K562 (cell line): ENCODE measurements around the gene M6PR. TPM values are rescaled to one million over a fixed set of nuclear protein-coding genes. Genes with fewer than 3 reads are reported as not detected.

Source experiments
- ATAC-seq: fragments of 200-7000 bp; cut with Tn5 transposase; 3 replicates; pipeline ENCODE4 v1.9.1; 2020; ENCODE audit warnings: moderate library complexity
- BruUV-seq: library from RNA; stranded (reverse); fragments of 400-500 nt; replicated peaks from 2 replicates; lab custom pipeline; 2021; lab: Mats Ljungman, UMichigan
- CTCF ChIA-PET: fragments of 300-600 bp; formaldehyde crosslinking; extraction: SDS; loops from one replicate; lab custom pipeline; 2021; ENCODE audit warnings: low intra/inter-chr PET ratio; lab: Yijun Ruan, JAX
- POLR2A ChIA-PET: fragments of 300-600, 350-650 bp; sonication (Branson Sonifier 250); formaldehyde crosslinking; extraction: SDS; loops from one replicate; lab custom pipeline; 2021; ENCODE audit warnings: antibody characterized with exemption, inconsistent platforms; lab: Yijun Ruan, JAX
- DNase-seq, 4 experiments: peaks; one replicate each; pipeline versions ENCODE4 v3.0.0 to v3.0.0-alpha.2; 2011 to 2018; ENCODE audit warnings: low spot score in 3 of 4, mixed read lengths in 3 of 4; ENCODE audit errors: extremely low read depth in 1 of 4
- FAIRE-seq: peaks from 2 replicates; lab custom pipeline; 2011; peaks lifted over from hg19 to GRCh38; lab: Jason Lieb, UNC
- H2AFZ ChIP-seq: 2 replicates; pipeline ENCODE4 v1.6.0; 2011; ENCODE audit warnings: low read depth, low read length, control low read depth, inconsistent platforms
- H3K27ac ChIP-seq: fragments of 200-600 bp; 3 replicates; pipeline ENCODE4 v1.8.0; 2011; ENCODE audit warnings: low read depth, mild to moderate bottlenecking, control low read depth, inconsistent platforms, low read length, moderate library complexity, mixed read lengths; ENCODE audit errors: extremely low read depth
- H3K27me3 ChIP-seq, 2 experiments: fragments of 300-600 bp in 1 of 2; 2 replicates in 1 of 2; 3 replicates in 1 of 2; pipeline versions ENCODE4 v1.6.0 to v1.8.0; 2011; ENCODE audit warnings: inconsistent platforms in 2 of 2, low read length in 2 of 2, mild to moderate bottlenecking in 1 of 2, mixed read lengths in 1 of 2, moderate library complexity in 1 of 2; ENCODE audit not compliant: control insufficient read depth in 2 of 2, insufficient read depth in 2 of 2
- H3K36me3 ChIP-seq: fragments of 300-600 bp; 3 replicates; pipeline ENCODE4 v1.8.0; 2011; ENCODE audit warnings: mild to moderate bottlenecking, low read length, inconsistent platforms; ENCODE audit not compliant: control insufficient read depth, insufficient read depth
- H3K4me1 ChIP-seq, 2 experiments: fragments of 200-600 bp in 1 of 2; replicated peaks in 1 of 2; 2 replicates in 1 of 2; 3 replicates in 1 of 2; pipeline versions ENCODE4 v1.5.1 to v1.8.0; 2011; ENCODE audit warnings: inconsistent platforms in 2 of 2, low read length in 2 of 2, mild to moderate bottlenecking in 1 of 2, mixed read lengths in 1 of 2, moderate library complexity in 1 of 2; ENCODE audit not compliant: control insufficient read depth in 2 of 2, insufficient read depth in 2 of 2
- H3K4me2 ChIP-seq: 2 replicates; pipeline ENCODE4 v1.6.1; 2011; ENCODE audit warnings: low read length, control low read depth, inconsistent platforms, mixed read lengths; ENCODE audit not compliant: insufficient read depth
- H3K4me3 ChIP-seq: fragments of 200-600 bp; sonication (generic), shearing (Covaris generic); 2 replicates; pipeline ENCODE4 v1.5.1; 2016; ENCODE audit warnings: control low read depth, inconsistent platforms
- H3K79me2 ChIP-seq: fragments of 200-600 bp; 3 replicates; pipeline ENCODE4 v1.8.0; 2011; ENCODE audit warnings: low read length, inconsistent platforms; ENCODE audit not compliant: control insufficient read depth, insufficient read depth
- H3K9ac ChIP-seq, 2 experiments: 2 replicates each; pipeline versions ENCODE4 v1.6.0 to v1.6.1; 2011; ENCODE audit warnings: low read depth in 2 of 2, low read length in 2 of 2, control low read depth in 1 of 2, inconsistent platforms in 1 of 2, mild to moderate bottlenecking in 1 of 2, mixed read lengths in 1 of 2; ENCODE audit not compliant: insufficient read depth in 1 of 2
- H3K9me1 ChIP-seq: one replicate; pipeline ENCODE4 v1.6.0; 2011; ENCODE audit warnings: inconsistent platforms, mild to moderate bottlenecking, low read length, moderate library complexity; ENCODE audit not compliant: control insufficient read depth, insufficient read depth
- H3K9me3 ChIP-seq: replicated peaks from 2 replicates; pipeline ENCODE4 v1.5.1; 2011; ENCODE audit warnings: low read depth, low read length, inconsistent platforms; ENCODE audit not compliant: control insufficient read depth, insufficient read depth
- H4K20me1 ChIP-seq: replicated peaks from 2 replicates; pipeline ENCODE4 v1.6.1; 2011; ENCODE audit warnings: low read length, inconsistent platforms, mixed read lengths; ENCODE audit not compliant: control insufficient read depth, insufficient read depth
- CBX2 ChIP-seq: fragments of 200-600 bp; sonication (generic); IDR thresholded peaks from one replicate; pipeline ENCODE4 v1.6.1; 2012; ENCODE audit warnings: mild to moderate bottlenecking, low read length, inconsistent platforms; ENCODE audit not compliant: insufficient read depth, poor library complexity, severe bottlenecking
- CBX5 ChIP-seq: IDR thresholded peaks from 2 replicates; pipeline ENCODE4 v1.6.1; 2014; ENCODE audit warnings: low read depth, borderline replicate concordance
- CC2D1A ChIP-seq: fragments of 450-650 bp; IDR thresholded peaks from 2 replicates; pipeline ENCODE4 v1.6.1; 2017; ENCODE audit warnings: mild to moderate bottlenecking
- ETV6 ChIP-seq, 3 experiments: fragments of 150-350 bp in 1 of 3; sonication (generic) in 1 of 3; formaldehyde crosslinking in 1 of 3; IDR thresholded peaks; 2 replicates each; pipeline versions ENCODE4 v1.6.1 to v1.8.0; 2014 to 2022; ENCODE audit warnings: borderline replicate concordance in 2 of 3, low read depth in 2 of 3, antibody characterized with exemption in 1 of 3, low read length in 1 of 3, mild to moderate bottlenecking in 1 of 3, missing genetic modification reagents in 1 of 3
- HDGF ChIP-seq: fragments of 450-650 bp; IDR thresholded peaks from 2 replicates; pipeline ENCODE4 v1.6.1; 2016
- KLF13 ChIP-seq: fragments of 450-650 bp; IDR thresholded peaks from 2 replicates; pipeline ENCODE4 v1.6.1; 2016; ENCODE audit warnings: missing genetic modification characterization, low read depth, mild to moderate bottlenecking, missing compliant biosample characterization, moderate library complexity, borderline replicate concordance
- MAFG ChIP-seq: fragments of 450-650 bp; conservative IDR thresholded peaks from 2 replicates; pipeline ENCODE4 v1.6.1; 2016; ENCODE audit warnings: missing genetic modification characterization, missing compliant biosample characterization
- MLX ChIP-seq, 2 experiments: fragments of 450-650 bp in 1 of 2; sonication (generic) in 1 of 2; formaldehyde crosslinking; conservative IDR thresholded peaks; 2 replicates each; pipeline versions ENCODE4 v1.4.0 to v1.8.1; 2020 to 2022; ENCODE audit warnings: mild to moderate bottlenecking in 1 of 2, missing genetic modification reagents in 1 of 2
- MYNN ChIP-seq, 2 experiments: sonication (generic); formaldehyde crosslinking in 1 of 2; IDR thresholded peaks; 2 replicates each; pipeline versions ENCODE4 v1.5.0 to v1.6.1; 2016 to 2020; ENCODE audit warnings: antibody characterized with exemption in 1 of 2, missing genetic modification reagents in 1 of 2
- RNF2 ChIP-seq: sonication (generic); IDR thresholded peaks from 2 replicates; pipeline ENCODE4 v1.6.1; 2016
- SAFB2 ChIP-seq: fragments of 200-400 bp; formaldehyde crosslinking; IDR thresholded peaks from 2 replicates; pipeline ENCODE4 v1.6.1; 2018; ENCODE audit warnings: borderline replicate concordance, low read length, low read depth, moderate library complexity; ENCODE audit not compliant: severe bottlenecking
- SMARCB1 ChIP-seq: IDR thresholded peaks from 2 replicates; pipeline ENCODE4 v1.6.1; 2011; ENCODE audit warnings: improper control_type of control experiment, low read depth; ENCODE audit not compliant: insufficient read length
- WHSC1 ChIP-seq: IDR thresholded peaks from one replicate; pipeline ENCODE4 v1.6.1; 2012; ENCODE audit warnings: low read length, control low read depth, inconsistent platforms
- ZBTB33 ChIP-seq: sonication (generic); formaldehyde crosslinking; IDR thresholded peaks from 2 replicates; pipeline ENCODE4 v1.8.1; 2023; ENCODE audit warnings: mild to moderate bottlenecking, missing genetic modification reagents
- ZNF146 ChIP-seq: IDR thresholded peaks from one replicate; pipeline ENCODE4 v1.6.1; 2018; ENCODE audit warnings: missing compliant biosample characterization; ENCODE audit not compliant: unreplicated experiment
- ZNF3 ChIP-seq: fragments of 250-450 bp; sonication (Bioruptor Pico); IDR thresholded peaks from 2 replicates; pipeline ENCODE4 v1.5.0; 2021; ENCODE audit warnings: mild to moderate bottlenecking, moderate library complexity
- ZNF41 ChIP-seq: fragments of 250-450 bp; sonication (Bioruptor Pico); conservative IDR thresholded peaks from 2 replicates; pipeline ENCODE4 v1.4.0; 2020; ENCODE audit warnings: mild to moderate bottlenecking
- ZNF778 ChIP-seq: fragments of 450-650 bp; formaldehyde crosslinking; IDR thresholded peaks from 2 replicates; pipeline ENCODE4 v1.4.0; 2020; ENCODE audit warnings: mild to moderate bottlenecking, moderate library complexity
- WGBS: fragments of 100-300 bp; shearing (Covaris generic); methylation state at CpG from one replicate; pipeline ENCODE4 v1.1.6; 2016; ENCODE audit warnings: low coverage, mixed read lengths; ENCODE audit not compliant: insufficient coverage; ENCODE audit errors: missing lambda C conversion rate; 5-methylcytosine and 5-hydroxymethylcytosine counted together
- in situ Hi-C: fragments of 300-500 bp; cut with MboI; formaldehyde crosslinking; loops from 4 replicates; pipeline ENCODE4 v1.15.0; 2018; ENCODE audit warnings: inconsistent platforms, mixed read lengths
- intact Hi-C: fragments of 100-400 bp; cut with micrococcal nuclease; formaldehyde crosslinking; loops from 2 replicates; pipeline ENCODE4 v1.14.2; 2022
- polyA plus RNA-seq, 8 experiments: library from polyadenylated mRNA; depleted of rRNA in 4 of 8; stranded (reverse) in 5 of 8; unstranded in 3 of 8; fragments of >200 nt; fragmentation: Nextera tagmentation in 2 of 8; fragmentation: Illumina TruSeq in 1 of 8; extraction: Ambion mirVana in 2 of 8; extraction: Trizol in 1 of 8; gene quantifications; 2 replicates each; pipeline versions ENCODE4 v1.2.1 to v1.2.3, GENCODE V29; 2011 to 2014; ENCODE audit warnings: inconsistent platforms in 1 of 8, missing spikeins in 1 of 8
- total RNA-seq, 7 experiments: library from RNA; depleted of rRNA in 6 of 7; stranded (reverse); fragments of >200 nt in 6 of 7; fragmentation: Illumina TruSeq in 2 of 7; extraction: Trizol in 2 of 7; gene quantifications; 2 replicates each; pipeline versions ENCODE4 v1.2.1 to v1.2.3, GENCODE V29; 2011 to 2021; ENCODE audit warnings: low replicate concordance in 1 of 7
- TF ChIP-seq, protein P1 (sequence below): sonication (generic); formaldehyde crosslinking; IDR thresholded peaks from 2 replicates; pipeline ENCODE4 v1.8.0; 2022; ENCODE audit warnings: missing genetic modification reagents, mild to moderate bottlenecking, borderline replicate concordance
- TF ChIP-seq, protein P2 (sequence below): sonication (generic); formaldehyde crosslinking; IDR thresholded peaks from 2 replicates; pipeline ENCODE4 v1.8.1; 2022; ENCODE audit warnings: missing genetic modification reagents

Gene M6PR
- total and polyA plus RNA-seq, 9 of the 15 experiments (the other 6 are each of a cell fraction or from before 2014, with no cell fraction given) = 78.6 to 159 (median 112) TPM

DNA sequence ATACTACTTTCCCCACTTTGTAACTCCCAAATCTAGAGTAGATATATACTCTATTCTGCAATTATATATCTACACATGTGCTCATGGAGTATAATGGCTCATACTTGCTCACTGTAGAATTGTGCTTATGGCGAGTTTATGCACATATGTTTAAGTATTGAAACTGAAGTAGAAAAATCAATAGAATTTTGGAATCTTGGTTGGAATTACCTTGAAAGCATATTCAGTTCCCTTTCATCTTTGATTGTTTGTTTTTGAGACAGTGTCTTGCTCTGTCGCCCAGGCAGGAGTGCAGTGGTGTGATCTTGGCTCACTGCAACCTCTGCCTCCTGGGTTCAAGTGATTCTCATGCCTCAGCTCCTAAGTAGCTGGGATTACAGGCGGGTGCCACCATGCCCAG lies 44.4 kb upstream of the M6PR start:
- intact Hi-C loops (no loop called here), in situ Hi-C loops (no loop called here)
- 35% methylated on average over 3 of the region's 3 CpGs for WGBS
- H3K9me3 ChIP-seq = no peaks in the 10 kb centered on the region
- H2AFZ ChIP-seq = no peak overlapping the region
- TF ChIP-seq ZNF3 (CRISPR knock-in tag) (no peak), ZNF778 (CRISPR knock-in tag) (no peak), KLF13 (no peak), MAFG (tag) (no peak), ETV6 (IDR thresholded peaks at IDR 0.05; ENCODE audit: borderline replicate concordance in 1 of 2, low read depth in 2 of 2, low read length in 1 of 2) (no peak), ETV6 (CRISPR knock-in tag; IDR thresholded peaks at IDR 0.05; ENCODE audit: borderline replicate concordance) (no peak), CBX2 (no peak), CBX5 (no peak), ZBTB33 (CRISPR knock-in tag) (no peak), MLX (CRISPR knock-in tag; conservative IDR thresholded peaks at IDR 0.05) (no peak), CC2D1A (no peak), SAFB2 (no peak), RNF2 (no peak), MYNN (IDR thresholded peaks at IDR 0.05) (no peak), MYNN (CRISPR knock-in tag; IDR thresholded peaks at IDR 0.05) (no peak), ZNF146 (CRISPR knock-in tag) (no peak), WHSC1 (no peak), SMARCB1 (no peak), ZNF41 (CRISPR knock-in tag) (no peak), HDGF (no peak)
- TF ChIP-seq, protein P1, sequence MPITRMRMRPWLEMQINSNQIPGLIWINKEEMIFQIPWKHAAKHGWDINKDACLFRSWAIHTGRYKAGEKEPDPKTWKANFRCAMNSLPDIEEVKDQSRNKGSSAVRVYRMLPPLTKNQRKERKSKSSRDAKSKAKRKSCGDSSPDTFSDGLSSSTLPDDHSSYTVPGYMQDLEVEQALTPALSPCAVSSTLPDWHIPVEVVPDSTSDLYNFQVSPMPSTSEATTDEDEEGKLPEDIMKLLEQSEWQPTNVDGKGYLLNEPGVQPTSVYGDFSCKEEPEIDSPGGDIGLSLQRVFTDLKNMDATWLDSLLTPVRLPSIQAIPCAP (CRISPR knock-in tag) = no peak
- TF ChIP-seq, protein P2, sequence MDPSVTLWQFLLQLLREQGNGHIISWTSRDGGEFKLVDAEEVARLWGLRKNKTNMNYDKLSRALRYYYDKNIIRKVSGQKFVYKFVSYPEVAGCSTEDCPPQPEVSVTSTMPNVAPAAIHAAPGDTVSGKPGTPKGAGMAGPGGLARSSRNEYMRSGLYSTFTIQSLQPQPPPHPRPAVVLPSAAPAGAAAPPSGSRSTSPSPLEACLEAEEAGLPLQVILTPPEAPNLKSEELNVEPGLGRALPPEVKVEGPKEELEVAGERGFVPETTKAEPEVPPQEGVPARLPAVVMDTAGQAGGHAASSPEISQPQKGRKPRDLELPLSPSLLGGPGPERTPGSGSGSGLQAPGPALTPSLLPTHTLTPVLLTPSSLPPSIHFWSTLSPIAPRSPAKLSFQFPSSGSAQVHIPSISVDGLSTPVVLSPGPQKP (CRISPR knock-in tag) = no peak
- POLR2A ChIA-PET = no interaction called here
- H3K9ac ChIP-seq = no peak overlapping the region
- no peak overlapping the region for H3K4me2 ChIP-seq
- BruUV-seq = no TSS peak
- H3K79me2 ChIP-seq = no peaks in the 10 kb centered on the region
- ATAC-seq (no peak), FAIRE-seq (no peak), DNase-seq (no peak)
- H3K36me3 ChIP-seq = no peaks in the 10 kb centered on the region
- CTCF ChIA-PET = no interaction called here
- H3K27ac ChIP-seq = no peak overlapping the region
- no peaks in the 10 kb centered on the region; a peak in 1 of 5 replicates for H3K4me1 ChIP-seq
- H4K20me1 ChIP-seq = no peaks in the 10 kb centered on the region
- H3K27me3 ChIP-seq = no peaks in the 10 kb centered on the region; a peak in 1 of 5 replicates
- H3K9me1 ChIP-seq = no peaks in the 10 kb centered on the region
- no peak overlapping the region for H3K4me3 ChIP-seq
